T-helper 1 cell (primary cell): ENCODE results near the gene OR8G5.

Experiments used
- DNase-seq, 5 donors: peaks; one replicate each; pipeline ENCODE4 v3.0.0-alpha.2; 2012 to 2020

Gene OR8G5

DNA sequence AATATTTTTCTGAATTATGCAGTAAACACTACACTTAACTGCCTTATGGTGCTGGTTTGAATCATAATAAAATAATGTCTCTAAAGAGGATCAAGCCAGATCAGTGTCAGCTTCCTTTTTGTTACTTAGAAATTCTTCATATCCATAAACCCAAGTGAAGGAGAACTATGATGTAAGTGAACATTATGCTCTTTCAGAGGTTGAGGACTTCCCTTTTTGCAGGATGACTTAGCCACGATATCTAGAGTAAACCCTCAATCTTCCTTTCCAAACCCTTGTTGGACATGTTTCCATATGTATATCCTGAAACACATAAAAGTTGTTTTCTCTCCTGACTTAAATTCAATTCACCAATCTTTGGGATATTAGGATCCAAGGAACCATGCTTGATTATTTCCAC is 38.5 kb downstream of the OR8G5 start:
- no peak for DNase-seq

DNA sequence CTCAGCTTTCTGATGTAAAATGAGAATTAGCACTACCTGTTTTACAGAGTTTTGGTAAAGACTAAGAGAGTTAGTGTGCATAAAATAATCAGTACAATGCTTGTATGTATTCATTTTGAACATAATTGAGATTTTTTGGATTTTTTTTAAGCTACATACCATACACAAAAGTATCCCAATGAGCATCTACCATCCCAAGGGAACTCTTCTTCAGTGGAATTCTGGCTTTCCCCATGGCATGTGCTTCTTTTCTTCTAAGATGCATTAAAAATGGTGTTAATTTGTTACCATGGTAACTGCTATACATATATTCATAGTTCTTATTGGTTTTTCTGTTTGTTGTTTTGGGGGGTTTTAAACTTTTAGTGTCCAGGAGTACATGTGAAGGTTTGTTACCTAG is 39.8 kb downstream of the OR8G5 start:
- DNase-seq: no peak

DNA sequence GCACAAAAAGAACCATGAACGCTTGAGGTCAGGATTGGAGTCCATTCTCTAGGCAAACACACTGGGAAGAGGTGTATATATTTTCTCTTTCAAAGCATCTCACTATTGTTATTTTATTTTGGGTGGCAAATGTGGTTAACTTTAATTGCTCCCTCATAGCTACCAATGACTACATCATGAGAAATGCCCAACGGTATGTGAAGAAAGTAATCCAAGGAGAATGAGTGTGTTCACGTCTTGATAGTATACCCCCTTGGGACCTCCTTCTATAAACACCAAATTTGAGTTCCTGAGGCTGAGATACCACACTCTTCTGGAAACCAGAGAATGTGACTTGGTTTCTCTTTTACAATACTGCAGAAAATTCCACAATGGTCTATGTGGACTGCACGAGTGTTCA is 41.7 kb downstream of the OR8G5 start:
- DNase-seq: no peak

DNA sequence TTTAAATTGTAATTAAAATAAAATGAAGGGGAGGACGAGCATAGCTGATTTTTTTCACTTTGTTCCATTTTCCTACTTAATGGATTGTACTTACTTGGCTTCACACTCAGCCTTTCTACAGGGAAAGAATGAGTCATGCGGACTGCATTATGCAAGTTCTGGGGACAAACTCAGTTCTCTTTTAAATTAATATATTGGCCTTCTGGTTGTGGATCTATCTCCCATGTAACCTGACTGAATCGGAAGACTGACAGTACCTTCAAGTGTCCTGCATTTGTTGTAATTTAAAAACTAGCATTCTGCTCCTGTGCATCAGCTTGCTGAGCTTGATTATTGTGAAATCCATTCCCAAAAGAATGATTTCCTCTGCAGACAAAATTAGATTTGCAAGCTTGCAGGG is 45.4 kb downstream of the OR8G5 start:
- DNase-seq: no peak

DNA sequence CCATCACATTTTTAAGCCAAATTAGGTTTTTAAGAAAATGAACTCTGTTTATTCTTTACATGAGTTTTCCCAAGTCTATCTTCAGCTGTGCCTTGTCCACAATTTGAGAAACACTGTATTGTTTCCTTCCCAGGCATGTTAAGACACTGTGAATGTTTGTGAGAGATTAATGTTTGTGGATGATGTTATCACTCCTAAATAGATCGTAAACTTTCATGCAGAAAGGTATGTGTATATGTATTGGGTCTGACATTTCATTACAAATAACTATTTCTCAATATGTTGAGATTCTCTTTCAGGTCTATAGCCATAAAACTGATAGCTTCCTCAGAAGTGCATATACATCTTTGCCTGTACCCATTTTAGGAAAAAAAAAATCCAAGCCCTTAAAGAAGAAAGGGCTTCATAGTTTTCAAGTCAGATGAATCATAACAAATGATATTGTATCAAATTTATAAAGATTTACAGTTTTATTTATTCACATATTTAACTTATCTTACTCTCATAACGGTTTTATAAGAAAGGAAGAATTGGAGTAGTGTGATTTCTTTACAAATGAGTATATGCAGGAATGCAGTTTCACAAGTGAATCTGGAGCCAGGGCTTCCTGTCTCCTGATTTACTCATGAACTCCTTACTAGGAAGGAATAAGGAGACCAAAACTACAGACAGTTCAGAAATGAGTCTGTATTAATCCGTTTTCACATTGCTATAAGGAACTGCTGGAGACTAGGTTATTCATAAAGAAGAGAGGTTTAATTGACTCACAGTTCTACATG is 46.4 kb downstream of the OR8G5 start:
- DNase-seq: no peak

DNA sequence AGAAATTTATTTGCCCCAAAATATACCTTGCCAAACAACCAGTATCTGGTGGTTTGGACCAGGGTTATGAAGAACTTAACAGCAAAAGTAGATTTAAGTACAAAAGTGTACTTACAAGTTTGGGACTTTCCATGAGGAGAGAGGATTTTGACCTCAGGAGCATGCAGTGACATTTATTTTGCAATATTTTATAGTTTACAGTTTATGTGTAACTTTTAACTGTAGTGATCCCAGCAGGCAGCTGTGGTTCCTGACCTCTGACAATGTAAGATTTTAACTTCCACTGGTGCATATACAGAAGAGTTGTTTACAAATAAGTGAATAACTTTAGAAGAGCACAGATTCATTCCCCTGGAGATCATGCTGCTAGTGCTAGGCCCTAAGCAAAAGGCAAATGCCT is 50.9 kb downstream of the OR8G5 start:
- DNase-seq: no peak

DNA sequence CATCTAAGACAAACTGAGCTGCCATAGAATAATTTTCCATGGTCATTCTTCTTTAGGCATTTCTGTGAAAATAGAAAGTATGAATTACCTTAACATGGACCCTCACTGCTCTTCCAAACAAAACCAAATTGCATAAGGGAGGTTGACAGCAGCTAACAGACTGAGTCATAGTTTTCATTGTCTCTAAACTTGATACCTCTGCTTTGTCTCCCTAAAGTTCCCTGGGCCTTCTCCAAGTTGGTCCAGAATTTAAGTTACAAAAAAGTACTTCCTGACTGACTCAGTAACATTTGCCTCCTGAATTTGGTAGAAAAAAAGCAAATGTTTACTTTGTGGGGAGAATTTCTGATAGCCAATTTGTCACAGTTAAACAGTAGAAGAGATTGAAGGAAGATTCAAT is 54.5 kb downstream of the OR8G5 start:
- DNase-seq: no peak

DNA sequence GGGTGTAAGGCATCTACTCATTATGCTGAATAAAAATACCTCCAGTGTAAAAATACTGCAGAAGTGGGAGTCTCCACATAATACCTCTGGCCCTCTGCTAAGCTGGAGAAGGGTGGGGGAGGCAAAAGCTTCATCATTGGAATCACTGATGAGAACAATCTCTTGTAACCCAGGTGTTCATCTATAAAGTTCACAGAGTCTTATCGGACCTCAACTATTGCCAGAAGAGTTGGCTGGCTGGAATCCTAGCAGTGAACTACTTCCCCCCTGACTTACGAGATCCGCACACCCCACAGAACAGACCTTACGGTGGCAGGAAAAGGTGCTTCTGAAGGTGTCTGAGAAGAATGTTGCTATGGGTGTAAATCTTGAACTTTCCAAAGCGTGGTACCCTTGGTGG is 55.1 kb downstream of the OR8G5 start:
- no peak for DNase-seq

DNA sequence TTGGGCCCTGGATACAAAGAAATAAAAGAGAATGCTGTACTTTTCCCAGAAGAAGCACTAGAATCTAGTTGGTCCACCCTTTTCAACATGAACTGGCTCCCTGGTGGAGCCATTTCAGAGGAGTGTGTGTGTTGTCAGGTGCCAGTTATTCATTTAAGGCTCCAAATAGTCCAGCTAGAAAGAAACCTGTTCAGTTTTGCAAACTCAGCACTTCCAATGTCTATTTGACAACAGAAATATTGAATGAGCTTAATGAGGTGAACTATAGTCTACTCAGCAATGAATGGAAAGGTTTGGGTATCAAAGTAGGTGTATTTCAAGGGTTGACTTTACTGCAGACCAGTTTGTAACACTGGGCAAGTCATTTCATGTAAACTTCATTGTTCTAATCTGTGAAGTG is 55.5 kb downstream of the OR8G5 start:
- no peak for DNase-seq

DNA sequence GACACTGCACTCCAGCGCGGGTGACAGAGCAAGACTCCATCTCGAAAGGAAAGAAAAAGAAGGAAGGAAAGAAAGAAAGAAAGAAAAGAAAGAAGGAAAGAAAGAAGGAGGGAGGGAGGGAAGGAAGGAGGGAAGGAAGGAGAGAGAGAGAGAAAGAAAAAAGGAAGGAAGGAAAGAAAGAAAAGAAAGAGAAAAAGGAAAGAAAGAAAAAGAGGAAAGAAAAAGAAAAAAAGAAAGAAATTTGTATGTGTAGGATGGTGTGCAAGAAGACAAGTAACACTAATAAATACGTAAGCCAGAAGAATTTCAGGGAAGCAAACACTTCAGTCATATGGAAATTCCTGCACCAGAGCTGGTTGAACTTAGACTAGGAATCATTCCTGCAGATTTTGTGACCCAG is 57.0 kb downstream of the OR8G5 start:
- DNase-seq: no peak

DNA sequence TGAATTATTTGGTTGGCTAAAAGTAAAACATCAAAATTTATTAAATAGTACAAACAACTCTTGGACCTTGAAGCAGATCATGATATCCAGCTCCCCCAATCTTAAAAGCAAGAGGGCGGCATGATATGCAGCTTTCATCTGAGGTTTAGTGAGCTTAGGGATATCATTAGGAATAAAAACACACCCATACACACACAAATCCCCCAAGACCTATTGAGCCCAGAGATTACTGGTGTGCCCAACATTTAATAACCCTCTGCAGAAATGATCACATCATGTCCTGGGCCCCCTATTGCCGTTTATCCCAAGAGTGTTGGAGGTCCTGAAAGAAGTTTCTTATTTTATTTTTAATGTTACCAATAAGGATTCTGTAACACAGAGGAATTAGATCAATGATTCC is 57.7 kb downstream of the OR8G5 start, which contains the start of gene OR8D1:
OR8D1 (minus strand) TSS at position 101 of the 400 bp plus-strand sequence. CDS start 3,183 bp downstream, outside the sequence.
- DNase-seq: no peak

DNA sequence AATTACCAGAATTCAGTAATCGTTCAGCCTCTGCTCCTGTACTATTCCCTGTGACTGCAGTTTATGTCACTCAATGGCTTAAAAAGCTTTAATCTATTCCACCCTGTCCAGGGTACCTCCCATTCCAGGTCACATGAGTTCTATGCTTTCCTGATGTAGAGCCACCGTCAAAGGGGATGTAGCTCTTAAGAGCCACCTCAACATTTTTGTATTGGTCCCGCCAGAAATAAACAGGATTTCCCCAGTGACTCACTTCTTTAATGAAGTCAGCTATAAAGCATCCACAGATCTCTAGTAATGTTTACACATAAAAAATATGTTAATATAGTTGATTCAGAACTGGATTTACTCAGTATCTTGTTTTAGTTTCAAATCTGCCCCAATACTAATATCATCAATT is 58.9 kb downstream of the OR8G5 start:
- DNase-seq: no peak
